GM20000 (cell line): ENCODE data around the gene CSK.

ENCODE experiments used
- DNase-seq: peaks from one replicate; pipeline ENCODE4 v3.0.0; 2012; ENCODE audit warnings: low spot score
- CTCF ChIP-seq: IDR thresholded peaks from 2 replicates; pipeline ENCODE4 v1.5.1; 2012; ENCODE audit warnings: mild to moderate bottlenecking, control low read depth; ENCODE audit errors: extremely low read depth, missing control alignments

Gene CSK

GRCh38 chr15:74748322-74748946, 33.4 kb upstream of the CSK start, which contains the start of gene CYP1A2:
Gene CYP1A2, plus strand, starts transcription at chr15:74748845. Its CDS starts 894 bp downstream, at chr15:74749739.
- no peak for DNase-seq
- TF ChIP-seq CTCF = no peak

GRCh38 chr15:74749832-74750231, 32.0 kb upstream of the CSK start:
- no peak for TF ChIP-seq CTCF
- no peak for DNase-seq

GRCh38 chr15:74750751-74751150, 31.1 kb upstream of the CSK start:
- no peak for TF ChIP-seq CTCF
- no peak for DNase-seq

- DNase-seq = no peak
- no peak for TF ChIP-seq CTCF
Measured at GRCh38 chr15:74752011-74752410, 29.9 kb upstream of the CSK start.

GRCh38 chr15:74752531-74752930, 29.3 kb upstream of the CSK start:
- no peak for DNase-seq
- no peak for TF ChIP-seq CTCF

GRCh38 chr15:74754593-74755215, 27.2 kb upstream of the CSK start:
- DNase-seq = no peak
- no peak for TF ChIP-seq CTCF

GRCh38 chr15:74758736-74759135, 23.1 kb upstream of the CSK start:
- no peak for DNase-seq
- TF ChIP-seq CTCF = no peak
